ENCODE results near the gene PIM2.

The PIM2 gene

DNA sequence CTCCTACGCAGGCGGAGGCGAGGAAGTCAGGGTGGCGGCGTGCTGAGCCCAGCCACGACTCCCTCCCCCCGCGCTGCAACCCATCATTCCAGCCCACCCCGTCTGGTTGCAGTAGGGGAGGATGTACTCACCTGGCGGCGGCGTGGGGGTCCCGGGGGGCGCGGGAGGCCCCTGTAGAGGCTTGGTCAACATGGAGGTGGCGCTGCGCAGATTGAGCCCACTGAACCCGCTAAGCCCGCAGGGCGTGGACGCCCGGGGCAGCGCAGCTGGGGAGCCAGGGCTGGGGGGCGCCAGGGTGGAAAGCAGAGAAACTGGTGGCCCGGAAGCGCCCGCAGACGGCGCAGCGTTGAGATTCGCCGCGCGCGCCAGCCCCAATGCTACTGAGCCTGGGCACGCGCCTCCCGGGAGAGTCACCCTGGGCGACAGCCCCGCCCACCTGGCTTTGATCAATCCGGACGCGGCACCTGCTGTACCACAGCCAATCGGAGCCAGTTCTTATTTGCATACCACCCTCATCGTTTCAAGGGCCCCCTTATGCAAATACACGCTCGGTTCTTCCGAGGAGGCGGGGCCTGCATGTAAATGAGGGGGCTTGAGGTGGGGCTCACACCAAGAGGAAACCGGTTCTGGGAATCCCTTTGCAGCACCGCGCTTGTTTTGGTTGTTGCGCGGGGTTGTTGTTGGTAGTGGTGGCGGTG lies at the start of gene PIM2:
Gene PIM2, minus strand, starts transcription at position 382 of the 698 bp plus-strand sequence. Its CDS starts 190 bp downstream, at position 192.
- DNase-seq, result peak; percentile 88

DNA sequence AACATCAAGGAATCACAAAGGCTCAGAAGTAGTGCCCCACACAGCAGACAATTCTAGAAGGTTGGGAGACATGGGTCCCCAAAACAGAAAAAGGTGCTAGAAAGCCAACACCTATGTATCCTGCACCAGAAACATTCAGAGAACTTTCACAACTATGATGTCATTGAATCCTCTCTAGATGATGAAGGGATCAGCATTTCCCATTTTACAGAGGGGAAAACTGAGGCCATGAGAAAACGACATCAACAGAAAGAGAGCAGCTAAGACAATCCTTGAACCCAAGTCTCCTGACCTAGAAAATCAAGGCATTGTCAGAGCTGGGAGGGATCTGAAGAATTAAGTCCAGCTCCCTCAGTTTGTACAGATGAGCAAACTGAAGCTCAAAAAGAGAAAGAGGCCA lies 49.6 kb upstream of the PIM2 start:
- no peak for DNase-seq

DNA sequence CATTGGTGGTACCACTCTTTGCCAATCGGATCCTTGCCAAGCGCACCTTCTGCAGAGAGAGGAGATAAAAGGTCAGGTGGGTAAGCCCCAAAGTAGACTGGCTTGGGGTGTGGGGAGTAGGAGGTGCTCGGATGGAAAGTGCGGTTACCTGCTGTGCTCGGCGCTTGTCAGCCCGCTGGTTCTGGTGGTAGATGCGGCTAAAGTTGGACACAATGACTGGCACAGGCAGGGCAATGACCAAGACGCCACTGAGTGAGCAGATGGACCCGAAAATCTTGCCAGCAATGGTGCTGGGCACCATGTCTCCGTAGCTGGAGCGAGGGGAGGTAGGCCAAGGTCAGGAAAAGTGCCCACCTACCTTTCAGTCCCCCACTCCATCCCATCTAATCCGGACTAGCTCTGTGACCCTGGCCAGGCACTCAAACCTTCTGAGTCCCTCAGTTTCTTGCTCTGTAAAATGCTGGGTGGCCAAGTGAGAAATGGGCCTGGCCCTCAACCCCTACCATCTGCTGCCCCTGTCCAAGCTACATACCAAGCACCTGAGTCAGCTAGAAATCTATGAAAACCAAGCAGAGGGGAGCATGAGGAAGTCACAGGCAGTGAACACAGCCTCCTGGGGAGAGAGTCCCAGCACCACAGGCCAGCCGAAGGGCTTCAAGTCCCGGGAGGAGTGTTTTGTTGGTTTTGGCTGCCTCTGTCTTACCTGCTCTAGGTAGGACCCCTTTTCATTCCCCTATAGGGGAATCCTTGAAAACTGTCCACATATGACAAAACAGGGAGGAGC lies 48.2 kb upstream of the PIM2 start:
- DNase-seq, result no peak

DNA sequence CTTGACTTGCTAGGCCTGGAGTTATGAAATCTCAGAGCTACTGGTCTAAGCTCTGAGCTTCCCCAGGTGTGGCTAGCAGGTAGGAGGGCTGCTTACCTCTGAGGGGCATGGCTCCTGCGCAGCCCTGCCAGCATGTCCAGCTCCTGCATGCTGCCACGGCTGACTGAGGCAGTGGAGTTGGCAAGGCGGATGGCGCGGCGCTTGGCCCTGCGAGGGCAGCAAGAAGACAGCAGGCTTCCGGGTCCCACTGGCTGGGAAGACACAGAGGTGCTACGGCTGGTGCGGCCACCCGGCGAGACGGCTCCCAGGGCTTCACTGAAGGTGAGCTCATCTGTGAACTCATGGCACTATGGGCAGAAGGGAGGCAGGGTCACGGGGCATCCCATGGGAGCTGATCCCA lies 47.1 kb upstream of the PIM2 start:
- DNase-seq, result no peak

DNA sequence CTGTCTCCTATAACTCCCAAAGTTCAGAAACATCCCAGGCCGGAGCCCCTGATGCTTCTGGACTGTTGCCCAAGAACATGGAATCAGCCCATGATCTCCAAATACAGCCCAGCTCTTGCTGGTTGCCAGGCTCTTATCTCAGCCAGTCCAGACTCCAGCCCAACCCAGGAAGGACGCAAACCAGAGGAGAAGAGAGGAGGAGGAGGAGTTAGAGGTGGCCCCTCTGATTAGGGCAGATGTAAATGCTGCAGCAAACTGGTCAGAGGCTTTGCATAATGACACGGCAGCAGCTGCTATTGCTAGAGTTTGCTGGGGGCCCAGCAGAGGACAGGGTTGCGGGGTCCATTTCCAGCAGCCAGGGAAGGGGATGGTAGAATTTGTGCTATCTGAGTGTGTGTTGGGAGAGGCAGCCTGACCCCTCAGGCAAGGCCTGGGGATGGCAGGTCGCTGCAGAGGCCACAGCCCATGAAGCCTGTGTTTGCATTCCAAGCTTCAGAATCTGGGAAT lies 42.8 kb upstream of the PIM2 start:
- no peak for DNase-seq

DNA sequence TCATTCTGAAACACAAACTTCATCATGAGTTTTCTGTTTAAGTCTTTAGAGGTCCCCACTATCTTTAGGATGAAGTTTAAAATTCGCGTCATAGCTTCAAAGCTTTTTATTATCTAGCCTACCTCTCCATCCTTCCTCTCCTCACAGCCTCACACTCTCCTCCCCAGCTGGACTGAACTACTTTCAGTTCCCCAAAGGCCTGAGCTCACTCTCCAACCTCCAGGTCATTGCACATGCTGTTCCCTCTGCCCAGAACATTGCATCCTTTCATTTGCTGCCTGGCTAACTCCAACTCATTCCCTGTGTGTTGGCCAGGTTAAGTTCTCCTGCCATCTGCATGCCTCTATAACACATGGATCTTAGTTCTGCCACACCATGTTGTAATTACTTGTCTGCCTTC lies 41.5 kb upstream of the PIM2 start:
- DNase-seq, result no peak

DNA sequence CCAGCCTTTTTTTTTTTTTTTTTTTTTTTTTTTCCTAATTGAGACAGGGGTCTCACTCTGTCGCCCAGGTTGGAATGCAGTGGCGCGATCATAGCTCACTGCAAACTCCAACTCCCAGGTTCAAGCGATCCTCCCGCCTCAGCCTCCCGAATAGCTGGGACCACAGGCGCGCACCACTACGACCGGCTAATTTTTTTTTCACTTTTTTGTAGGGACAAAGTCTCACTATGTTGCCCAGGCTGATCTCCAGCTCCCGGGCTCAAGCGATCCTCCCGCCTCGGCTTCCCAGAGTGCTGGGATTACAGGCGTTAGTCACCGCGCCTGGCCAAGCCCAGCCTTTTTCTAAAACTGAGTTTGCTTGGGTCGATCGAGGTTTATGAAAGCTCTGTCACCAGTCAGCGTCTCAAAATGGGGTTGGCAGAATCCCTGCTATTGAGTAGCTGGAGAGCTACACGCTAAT lies 39.8 kb upstream of the PIM2 start:
- DNase-seq, result no peak

DNA sequence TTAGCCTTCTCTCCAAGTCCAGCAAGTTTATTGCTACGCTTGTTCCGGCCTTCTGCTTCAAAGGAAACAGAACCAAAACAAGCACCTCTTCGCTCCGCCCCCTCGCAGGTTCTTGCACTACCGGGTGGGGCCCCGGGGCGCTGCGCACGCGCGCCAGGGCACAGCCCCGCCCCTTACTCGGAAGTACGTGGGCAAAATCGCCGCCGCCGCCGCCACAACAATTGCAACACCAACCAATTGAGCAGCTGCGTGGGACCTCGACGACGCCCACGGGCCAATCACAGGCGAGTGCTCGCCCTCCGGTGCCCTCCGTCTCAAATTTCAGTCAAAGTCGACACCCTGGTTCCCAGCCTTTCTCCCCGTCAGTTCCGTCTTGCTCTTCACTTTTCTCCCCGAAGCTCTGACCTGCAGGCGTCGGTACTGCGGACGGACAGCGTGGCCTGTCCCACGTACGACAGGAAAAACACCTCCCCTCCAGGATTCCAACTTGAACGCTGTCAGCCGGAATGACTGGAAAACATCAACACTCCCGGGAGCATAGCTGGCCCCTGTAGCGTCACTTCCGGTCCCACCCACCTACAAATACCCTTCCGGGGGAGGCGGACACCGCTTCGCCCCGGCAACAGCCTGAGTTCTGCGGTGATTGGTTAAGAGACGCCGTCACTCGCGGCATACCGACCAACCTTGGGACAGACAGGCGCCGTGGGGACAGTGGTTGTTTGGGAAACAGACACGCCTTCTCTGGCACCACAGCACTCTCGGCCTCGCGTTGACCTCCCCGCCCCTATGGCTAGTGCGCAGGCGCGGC lies 39.2 kb upstream of the PIM2 start:
- peak; percentile 89 for DNase-seq

DNA sequence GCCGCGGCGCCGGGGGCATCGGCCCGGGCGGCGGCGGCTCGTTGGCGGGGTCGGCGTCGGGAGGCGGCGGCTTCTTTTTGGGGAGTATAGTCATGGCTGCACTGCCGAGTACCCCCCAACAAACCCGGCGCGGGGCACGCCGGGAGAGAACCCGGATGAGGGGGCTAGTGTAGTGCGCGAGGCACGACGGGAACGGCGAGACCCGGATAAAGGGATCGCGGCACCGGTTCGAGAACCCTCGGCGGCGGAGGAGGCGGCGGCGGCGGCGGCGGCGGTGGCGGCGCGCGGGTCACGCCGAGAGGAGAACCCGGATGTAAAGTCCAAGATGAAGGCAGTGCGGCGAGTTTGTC lies 38.6 kb upstream of the PIM2 start, which contains the start of gene OTUD5:
Gene OTUD5, minus strand, starts transcription at position 131 of the 350 bp plus-strand sequence. Its CDS starts 37 bp downstream, at position 94.
- DNase-seq, result peak; percentile 62

DNA sequence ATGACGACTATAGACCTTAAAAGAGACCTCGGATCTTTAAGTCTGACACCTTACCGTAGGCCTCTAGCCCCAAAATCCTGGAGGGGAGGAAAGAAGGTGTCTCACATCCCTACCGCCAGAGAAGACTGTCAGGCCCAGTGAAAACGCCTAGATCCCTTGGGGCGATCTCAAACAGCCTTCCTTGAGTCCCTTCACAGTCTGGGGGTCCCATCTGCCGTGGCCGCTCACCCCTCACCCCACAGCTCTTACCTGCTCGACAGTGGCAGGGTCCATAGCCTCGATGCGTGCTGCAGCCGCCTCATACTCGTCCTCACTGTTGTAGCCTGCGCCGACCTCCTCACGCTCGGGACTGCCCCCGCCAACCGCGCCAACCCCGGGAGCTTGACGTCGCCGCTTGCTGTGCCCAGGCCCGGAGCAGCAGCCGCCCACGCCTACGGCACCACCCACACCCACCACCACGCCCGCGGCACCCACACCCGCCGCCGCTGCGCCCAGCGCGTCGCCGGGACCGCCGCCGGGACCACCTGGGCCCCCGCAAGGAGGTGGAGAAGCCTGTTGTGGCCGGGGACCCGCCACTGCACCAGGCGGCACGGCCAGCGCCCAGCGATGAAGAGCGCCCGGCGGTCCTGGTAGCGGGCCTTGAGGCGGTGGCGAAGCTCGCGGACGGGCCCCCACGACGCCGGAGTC lies 38.0 kb upstream of the PIM2 start:
- peak; percentile 30 for DNase-seq

DNA sequence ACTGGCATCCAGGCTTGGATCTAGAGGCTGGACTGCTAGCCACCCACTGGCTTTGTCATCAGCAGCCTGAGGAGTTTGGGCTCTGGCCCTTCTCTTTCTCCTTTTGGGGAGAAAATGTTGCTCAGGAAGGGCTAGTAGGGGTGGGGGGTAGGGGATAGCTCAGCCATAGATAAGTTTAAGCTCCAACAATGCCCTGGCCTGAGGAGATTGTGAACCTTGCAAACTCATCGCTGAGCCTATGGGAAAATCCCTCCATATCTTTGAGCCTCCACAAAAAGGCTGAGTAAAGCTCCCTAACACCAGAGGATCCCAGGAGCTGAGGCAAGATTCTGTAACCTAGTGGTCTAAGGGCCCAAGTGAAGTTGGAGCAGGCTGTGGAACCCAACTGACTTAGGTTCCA lies 29.8 kb upstream of the PIM2 start:
- DNase-seq, result no peak

DNA sequence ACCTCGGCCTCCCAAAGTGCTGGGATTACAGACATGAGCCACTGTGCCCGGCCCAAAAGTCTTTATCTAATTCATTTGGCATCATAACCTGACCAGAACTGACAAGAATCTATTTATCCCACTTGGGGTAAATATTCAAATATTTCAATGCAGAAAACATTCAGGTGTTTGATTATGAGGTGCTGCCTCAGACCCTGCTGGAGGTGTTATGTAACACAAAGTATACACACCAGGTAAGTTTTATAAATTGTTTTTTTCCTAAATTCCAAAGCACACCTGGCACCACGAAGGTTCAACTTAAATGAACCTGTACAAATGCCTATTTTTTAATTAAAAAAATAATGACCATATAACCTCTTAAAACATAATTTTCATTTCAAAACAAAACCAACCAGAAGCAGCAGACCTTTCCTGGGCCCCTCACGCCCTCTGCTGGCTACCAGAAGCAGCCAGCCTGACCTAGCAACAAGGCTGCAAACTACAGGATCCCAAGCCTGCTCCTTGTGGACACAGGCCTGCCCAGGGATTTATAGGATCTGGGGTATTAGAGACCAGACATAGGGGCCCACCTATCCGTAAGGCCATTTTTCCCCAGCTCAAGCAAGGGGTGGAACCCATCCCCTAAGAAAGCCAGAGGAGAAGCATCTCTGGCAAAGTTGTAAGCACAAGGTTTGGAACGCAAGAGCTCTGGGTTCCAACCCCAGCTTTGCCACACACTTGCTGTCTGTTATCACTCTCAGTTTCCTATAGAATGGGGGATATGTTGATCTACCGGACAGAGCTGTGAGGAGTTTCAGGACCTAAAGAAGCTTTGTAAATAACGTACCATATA lies 26.9 kb upstream of the PIM2 start:
- DNase-seq, result no peak

DNA sequence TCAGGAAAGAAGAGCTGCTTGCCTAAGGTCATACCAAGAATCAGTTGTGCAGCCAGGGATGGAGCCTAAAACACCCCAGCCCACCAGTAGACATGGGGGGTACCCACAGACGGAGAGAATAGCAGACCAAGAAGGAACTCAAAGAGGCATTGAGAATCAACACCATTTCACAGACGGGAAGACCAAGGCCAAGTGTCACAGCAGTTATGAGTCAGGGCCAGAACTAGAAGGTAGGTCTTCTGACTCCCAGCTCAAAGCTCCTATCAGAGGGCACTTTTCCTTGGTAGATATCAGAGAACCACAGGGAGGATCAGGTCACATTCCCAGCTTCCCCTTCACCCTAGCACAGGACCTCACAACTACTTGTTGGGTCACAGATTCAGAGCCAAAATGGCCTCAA lies 24.1 kb upstream of the PIM2 start:
- DNase-seq, result no peak

DNA sequence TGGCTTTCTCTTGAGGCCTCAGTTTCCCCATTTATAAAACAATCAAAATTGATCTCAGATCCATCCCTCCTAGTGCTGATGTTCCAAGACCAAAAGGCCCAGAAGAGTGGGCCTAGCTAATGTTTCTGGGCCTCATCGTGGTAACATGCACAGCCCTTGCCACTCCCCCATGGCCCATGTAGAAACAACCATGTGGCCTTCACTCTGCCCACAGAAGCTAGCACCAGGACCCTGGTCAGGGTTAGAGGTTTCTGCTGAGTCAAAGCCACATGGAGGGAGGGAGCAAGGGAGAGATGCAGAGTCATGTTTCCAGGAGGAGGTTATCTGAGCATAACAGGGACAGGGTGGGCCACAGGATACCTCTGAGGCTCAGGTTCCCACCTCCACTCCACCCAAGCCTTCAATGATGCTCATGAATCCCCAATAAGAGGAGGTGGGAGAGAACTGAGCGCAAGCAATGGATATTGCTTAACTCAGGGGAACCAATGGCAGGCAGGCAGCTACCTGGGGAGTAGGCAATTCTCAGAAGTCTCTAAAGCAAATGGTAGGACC lies 21.7 kb upstream of the PIM2 start:
- no peak for DNase-seq

DNA sequence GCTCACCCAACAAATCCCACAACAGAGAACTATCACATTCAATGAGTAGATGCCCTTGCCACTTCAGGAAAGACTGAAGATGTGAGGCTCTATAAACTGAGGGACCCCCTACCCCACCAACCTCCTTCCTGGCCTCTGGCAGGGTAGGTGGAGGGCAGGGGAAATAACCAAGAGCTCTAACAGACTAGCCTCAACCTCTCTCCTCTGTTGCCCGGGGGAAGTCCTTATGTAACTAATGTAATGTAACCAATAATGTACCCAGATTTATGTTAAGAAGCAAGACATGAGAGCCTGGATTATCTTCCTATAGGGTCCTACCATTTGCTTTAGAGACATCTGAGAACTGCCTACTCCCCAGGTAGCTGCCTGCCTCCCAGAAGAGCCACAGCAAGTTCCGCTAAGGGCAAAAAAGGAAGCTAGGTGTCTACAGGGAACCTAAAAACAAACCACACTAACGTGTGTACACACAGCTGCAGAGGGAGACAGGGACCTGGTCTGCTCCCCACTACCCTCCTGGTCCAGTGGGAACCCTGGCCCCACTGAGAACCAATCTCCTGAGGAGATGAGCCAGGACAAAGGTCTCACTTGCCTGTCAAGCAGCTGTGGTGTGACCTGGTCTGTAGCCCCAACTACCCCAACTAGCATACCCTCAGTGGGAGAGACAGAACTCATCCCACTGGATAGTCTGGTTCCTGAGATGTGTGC lies 20.9 kb upstream of the PIM2 start:
- DNase-seq, result no peak

DNA sequence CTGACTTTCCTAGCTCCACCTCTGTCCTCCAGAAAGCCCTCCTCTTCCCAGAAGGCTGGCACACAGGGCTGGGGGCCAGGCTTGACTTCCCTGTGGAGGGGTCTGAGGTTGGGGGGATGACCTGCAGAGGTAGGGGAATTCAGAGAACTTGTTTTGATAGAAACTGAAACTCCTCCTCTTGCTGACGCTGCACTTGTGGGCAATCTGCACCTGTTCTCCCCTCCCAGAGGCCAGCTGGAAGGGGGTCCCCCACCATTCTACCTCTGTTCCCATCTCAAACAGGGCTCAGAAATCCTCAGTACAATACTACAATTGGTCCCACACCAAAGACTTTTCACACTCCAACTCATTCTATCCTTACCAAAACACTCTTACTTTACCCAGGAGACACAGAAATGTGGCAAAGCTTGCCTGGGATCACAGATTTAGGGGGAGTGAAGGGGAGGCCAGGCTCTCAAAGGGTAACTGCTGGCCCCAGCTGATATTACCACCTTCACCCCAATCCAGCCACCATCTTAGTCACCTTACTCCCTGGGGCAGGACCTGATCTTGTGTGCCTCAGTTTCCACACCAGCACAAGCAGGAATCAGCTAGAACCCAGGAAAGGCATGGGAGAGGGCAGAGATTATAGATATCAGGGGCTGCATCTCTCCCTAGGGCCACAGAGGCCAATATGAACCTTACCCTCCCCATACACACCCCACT lies 20.0 kb upstream of the PIM2 start:
- peak; percentile 38 for DNase-seq

DNA sequence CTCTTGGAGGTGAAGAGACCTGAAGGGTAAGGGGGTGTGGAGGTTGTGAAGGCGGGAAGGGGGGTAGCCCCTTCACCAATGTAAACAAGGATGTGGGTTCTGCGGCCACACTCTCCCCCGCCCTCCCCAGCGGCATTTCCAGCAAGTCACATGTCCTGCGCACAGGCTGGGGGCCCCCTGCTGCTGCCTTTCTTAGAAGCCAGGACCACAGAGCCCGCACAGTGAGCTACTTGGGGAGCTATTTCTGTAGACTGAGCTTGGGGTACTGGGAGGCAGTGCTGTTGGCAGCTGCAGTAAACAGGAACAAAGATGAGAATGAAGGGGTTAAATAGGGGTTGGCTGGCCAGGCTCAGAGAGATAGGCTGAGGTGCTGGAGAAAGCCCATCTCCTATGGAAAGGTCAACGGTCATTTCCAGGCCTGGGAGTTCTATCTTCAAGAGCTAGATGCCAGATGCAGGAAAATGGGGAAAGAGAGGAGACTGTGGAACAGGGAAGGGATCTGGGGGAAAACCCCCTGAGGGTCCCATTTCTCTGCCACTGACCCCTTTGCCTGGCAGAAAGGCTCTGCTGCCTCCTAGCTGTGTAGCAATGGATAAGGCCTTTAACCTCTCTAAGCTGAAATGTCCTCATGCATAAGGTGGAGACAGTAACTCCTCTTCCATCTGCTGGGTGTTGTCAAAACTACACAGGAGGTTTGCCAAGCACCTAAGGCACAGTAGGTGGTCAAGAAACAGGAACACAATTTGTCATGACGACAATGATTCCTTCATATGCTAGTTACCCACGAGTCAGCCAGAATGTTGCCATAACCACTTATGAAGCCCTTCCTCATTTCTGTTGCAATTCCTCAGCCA lies 18.5 kb upstream of the PIM2 start:
- DNase-seq, result peak; percentile 73

DNA sequence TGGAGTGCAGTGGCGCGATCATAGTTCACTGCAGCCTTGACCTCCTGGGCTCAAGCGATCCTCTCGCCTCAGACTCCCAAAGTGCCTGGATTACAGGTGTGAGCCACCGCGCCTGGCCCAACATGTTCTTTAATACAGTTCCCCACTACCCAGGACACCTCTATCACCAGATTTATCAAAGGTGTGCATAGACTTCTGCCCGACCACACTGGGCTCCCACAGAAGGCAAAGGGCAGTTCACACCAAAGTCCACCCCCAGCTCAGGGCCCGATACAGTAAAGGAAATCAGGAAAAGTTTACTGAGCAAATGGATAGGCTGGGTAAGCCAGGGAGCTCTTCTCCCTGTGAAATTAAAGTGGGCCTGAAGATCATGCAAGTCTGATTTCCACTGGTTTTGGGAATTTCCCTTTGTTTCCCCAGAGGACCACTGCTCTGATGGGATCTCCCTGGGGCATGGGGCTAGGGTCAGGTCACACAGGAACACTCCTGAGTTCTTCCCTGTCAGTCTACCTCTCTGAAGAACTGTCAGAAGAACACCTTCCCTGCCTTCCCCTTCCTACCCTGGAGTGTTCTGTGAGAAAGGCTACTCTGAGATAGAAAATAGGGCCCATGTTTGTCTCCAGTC lies 17.7 kb upstream of the PIM2 start:
- no peak for DNase-seq

DNA sequence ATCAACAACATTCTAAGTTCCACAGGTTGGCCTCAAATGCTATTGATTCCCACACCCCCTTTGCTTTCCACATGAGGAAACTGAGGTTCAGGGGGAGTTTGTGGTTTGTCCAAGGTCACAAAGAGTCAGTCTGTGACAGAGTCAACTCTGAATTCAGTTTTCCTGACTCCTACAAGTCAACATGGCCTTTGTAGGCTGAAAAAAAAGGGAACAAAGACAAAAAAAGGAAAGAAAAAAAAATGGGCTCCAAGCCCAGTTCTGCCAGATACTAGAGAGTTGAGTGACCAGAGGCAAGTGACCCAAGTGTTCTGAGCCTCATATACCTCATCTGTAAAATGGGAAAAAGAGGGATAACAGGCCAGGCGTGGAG lies 16.5 kb upstream of the PIM2 start:
- DNase-seq, result no peak
